LNCAP (cell line): Measurements from ENCODE around the gene RTKN.

Source experiments
- TF ChIP-seq, protein P1 (sequence below): fragments of 450-650 bp; IDR thresholded peaks from 2 replicates; pipeline ENCODE4 v1.5.1; 2017; ENCODE audit warnings: mild to moderate bottlenecking

RTKN gene

DNA sequence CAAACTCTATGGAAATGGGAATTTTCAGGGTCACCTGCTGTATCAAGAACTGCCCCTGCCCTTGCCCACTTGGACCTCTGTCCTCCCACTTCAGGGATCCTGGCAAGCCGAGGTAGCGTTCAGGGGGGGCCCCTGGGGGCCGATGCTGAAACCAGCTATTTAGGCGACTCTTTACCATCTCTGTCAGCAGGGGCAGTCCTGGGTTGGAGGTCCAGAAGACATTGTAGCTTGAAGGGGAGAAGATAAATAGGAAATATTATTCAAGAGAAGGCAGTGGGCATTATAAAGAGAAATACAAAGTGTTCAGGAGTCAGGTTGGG, 21.0 kb upstream of the RTKN start:
- TF ChIP-seq, protein P1, sequence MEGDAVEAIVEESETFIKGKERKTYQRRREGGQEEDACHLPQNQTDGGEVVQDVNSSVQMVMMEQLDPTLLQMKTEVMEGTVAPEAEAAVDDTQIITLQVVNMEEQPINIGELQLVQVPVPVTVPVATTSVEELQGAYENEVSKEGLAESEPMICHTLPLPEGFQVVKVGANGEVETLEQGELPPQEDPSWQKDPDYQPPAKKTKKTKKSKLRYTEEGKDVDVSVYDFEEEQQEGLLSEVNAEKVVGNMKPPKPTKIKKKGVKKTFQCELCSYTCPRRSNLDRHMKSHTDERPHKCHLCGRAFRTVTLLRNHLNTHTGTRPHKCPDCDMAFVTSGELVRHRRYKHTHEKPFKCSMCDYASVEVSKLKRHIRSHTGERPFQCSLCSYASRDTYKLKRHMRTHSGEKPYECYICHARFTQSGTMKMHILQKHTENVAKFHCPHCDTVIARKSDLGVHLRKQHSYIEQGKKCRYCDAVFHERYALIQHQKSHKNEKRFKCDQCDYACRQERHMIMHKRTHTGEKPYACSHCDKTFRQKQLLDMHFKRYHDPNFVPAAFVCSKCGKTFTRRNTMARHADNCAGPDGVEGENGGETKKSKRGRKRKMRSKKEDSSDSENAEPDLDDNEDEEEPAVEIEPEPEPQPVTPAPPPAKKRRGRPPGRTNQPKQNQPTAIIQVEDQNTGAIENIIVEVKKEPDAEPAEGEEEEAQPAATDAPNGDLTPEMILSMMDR, result no peak

DNA sequence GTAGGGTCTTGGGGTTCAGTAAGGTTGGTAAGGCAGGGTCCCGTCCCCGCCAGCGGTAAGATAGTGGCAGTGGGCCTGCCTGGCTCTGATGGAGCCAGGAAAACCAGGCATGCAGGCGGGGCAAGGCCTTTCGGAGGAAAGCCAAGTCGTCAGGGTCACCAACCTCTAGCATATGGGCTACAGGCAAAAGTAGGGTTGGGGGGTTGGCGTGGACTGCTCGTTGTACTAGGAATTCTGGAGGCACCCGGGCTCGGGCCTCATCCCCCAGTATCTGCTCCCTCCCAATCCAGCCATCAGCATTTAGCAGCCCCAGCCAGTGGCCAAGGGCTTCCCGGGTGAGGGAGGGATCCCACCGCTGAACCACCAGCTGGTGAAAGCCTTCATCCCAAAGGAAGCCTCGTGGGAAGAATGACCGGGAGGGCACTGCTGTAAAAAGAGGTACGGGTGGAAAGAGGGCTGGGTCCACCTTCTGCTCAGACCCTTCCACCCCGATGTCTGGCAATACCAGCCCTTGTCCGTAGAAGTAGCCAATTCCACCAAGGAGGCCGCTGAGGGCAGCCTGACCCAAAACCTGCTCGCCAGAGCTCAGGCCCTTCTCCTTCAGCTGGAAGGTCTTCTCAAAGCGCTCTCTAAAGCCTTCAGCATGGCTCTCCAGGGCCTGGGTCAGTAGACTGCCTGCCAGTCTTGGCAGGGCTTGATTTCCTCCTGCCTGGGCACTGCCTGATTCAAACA, 20.5 kb upstream of the RTKN start:
- TF ChIP-seq, protein P1, result no peak

DNA sequence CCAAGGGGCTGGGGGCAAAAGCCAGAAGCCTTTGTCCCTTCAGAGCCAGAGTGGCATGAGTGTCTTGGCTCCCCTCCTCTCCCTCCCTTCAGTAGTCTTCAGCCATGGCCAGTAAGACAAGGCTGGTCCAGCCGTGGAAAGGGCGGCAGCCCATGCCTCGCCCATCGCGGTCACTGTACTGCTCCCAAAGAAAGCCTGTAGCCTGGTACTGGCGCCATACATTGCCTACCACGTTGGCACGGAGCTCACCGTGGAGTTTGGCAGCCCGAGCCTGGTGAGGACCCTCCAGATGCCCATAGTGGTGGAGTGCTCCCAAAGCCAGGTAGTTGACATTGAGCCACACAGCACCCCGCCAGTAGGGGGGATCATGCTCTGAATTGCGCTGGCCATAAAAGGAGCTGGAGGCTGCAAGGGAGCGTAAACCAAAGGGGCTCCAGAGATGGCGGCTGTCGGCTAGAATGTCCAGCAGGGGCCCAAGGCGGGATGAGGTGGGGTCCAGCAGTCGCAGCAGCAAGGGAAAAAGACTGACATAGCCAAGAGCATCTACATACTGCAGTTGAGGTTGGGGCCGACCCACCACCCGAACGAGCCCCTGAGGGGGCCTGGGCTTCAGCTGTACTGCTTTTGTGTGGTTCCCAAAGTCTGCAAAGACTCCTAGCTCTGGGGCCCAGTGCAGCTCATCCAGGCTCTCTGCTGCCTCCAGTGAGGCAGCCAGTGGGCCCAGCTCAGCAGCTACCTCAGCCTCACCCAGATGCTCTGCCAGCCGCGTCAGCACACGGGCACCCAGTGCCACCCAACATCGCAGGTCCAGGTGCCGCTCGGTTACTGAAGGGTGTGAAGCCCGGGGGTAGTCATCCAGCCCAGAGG, 19.7 kb upstream of the RTKN start:
- TF ChIP-seq, protein P1, result no peak

DNA sequence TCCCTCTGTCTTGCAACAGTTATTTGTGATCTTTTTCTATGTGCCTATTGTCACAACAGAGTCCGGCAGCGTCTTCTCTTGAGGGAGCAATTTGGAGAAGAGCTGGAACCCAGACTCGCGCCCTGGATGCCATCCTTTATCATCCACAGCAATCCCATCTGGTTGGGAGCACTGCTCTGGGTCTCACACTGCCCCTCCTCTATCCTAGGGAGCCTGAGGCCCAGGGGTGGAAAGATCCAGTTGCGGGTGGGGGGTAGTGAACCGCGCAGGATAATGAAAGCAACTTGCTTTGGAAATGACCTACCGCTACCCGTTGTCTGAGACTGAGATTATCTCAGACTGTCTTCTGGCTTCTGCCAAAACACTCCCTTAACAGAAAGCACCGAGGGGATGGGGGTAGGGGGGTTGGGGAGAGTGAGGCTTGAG, 17.2 kb upstream of the RTKN start:
- TF ChIP-seq, protein P1, result no peak

DNA sequence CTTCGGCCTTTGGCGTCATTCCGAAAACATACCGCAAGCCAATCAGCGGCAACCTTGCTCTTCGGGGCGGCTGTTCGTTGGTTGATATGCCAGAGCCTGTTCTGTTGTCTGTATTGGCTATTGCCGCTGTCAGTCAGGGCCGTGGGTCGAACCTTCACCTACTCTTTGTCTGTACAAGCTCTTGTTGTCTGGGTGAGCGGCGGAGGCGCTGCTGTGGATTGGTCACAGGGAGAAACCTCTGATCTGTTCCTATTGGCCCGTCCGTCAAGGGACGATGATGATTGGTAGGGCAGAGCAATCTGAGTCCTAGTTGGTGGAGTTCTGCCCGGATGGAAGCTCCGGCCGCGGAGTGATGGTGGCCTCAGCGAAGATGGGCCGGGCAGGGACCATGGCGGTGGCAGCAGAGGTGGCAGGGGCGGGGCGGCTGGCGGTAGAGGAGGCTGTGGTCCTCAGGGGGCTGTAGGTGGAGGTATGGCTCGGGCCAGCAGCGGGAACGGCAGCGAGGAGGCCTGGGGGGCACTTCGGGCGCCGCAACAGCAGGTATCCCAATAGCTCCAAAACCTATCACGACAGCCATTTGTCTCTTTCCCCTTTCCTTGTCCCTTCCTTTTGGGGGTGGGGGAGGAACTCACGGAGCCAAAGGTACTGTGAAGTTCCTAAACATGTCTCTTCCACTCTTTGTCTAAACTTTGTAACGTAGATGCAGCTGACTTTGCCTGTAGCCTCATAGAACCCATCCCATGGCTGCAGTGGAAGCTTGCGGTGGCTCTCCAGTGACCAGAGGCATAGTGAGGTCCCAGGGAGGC, 16.6 kb upstream of the RTKN start, which contains the start of gene WBP1:
WBP1 (plus strand) TSS at position 307 of the 806 bp plus-strand sequence; CDS start at position 472, 165 bp downstream.
- TF ChIP-seq, protein P1, result no peak

DNA sequence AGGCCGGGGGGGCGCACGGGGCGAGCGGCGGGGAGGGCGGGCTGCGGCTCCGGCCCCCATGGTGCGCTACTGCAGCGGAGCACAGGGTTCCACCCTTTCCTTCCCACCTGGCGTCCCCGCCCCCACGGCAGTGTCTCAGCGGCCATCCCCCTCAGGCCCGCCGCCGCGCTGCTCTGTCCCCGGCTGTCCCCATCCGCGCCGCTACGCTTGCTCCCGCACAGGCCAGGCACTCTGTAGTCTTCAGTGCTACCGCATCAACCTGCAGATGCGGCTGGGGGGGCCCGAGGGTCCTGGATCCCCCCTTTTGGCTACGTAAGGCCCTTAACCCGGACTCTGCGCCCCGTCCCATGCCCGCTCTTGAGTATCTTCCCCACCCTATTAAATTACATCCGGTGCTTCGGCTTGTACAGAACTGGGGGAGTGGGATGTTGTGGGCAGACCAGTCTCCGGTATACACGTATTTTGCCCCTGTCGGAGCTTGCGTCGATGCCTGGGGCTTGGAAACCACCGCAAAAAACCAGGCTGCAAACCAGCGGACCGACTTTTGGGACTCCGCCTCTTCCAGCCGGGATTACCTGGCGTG, 15.9 kb upstream of the RTKN start:
- TF ChIP-seq, protein P1, result no peak

DNA sequence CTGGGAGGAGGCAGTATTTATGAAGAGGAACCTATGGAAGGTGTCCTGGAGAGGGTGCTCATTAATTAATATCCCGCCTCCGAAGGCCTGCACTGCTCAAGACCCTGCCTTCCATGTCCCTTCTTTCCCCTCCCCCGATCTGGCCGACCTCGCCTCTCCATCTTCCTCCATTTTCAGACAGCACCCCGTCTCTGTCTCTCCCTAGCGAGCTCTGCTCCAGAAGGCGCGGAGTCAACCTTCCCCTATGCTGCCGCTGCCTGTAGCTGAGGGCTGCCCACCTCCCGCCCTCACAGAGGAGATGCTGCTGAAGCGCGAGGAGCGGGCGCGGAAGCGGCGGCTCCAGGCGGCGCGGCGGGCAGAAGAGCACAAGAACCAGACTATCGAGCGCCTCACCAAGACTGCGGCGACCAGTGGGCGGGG, 15.4 kb upstream of the RTKN start:
- TF ChIP-seq, protein P1, result no peak
